HL-60 (cell line): ENCODE data around the gene NUP155.
A peak's percentile ranks its signal among the peaks of the same experiment; 100 is the strongest.

Experiments
- DNase-seq, 2 experiments: peaks; one replicate each; pipeline ENCODE4 v3.0.0-alpha.2; 2010 to 2020; ENCODE audit warnings: low read depth in 1 of 2, low spot score in 1 of 2
- H3K27ac ChIP-seq: fragments of 250-450 bp; sonication (Bioruptor Pico); replicated peaks from 2 replicates; pipeline ENCODE4 v1.5.1; 2020; ENCODE audit warnings: mild to moderate bottlenecking, moderate library complexity
- H3K27me3 ChIP-seq: fragments of 250-450 bp; sonication (Bioruptor Pico); 2 replicates; pipeline ENCODE4 v1.5.1; 2021; ENCODE audit warnings: mild to moderate bottlenecking, moderate library complexity; ENCODE audit not compliant: insufficient read depth, poor library complexity, severe bottlenecking
- H3K4me3 ChIP-seq: replicated peaks from 2 replicates; pipeline ENCODE4 v1.5.1; 2011; ENCODE audit warnings: mild to moderate bottlenecking, control low read depth, low read length; ENCODE audit not compliant: insufficient read depth
- GABPA ChIP-seq: IDR thresholded peaks from 2 replicates; pipeline ENCODE4 v1.6.1; 2012; ENCODE audit warnings: low read depth
- POLR2AphosphoS5 ChIP-seq: IDR thresholded peaks from 2 replicates; pipeline ENCODE4 v1.6.1; 2012; ENCODE audit warnings: low read depth
- SPI1 ChIP-seq: IDR thresholded peaks from 2 replicates; pipeline ENCODE4 v1.6.1; 2012; ENCODE audit warnings: low read depth, mild to moderate bottlenecking, borderline replicate concordance
- TF ChIP-seq, protein P1 (sequence below): IDR thresholded peaks from 2 replicates; pipeline ENCODE4 v1.6.1; 2012; ENCODE audit warnings: low read depth; ENCODE audit not compliant: insufficient replicate concordance
- TF ChIP-seq, protein P2 (sequence below): IDR thresholded peaks from one replicate; pipeline ENCODE4 v1.5.1; 2011; ENCODE audit warnings: low read length, control low read depth, inconsistent platforms; ENCODE audit not compliant: insufficient read depth

Gene NUP155

DNA sequence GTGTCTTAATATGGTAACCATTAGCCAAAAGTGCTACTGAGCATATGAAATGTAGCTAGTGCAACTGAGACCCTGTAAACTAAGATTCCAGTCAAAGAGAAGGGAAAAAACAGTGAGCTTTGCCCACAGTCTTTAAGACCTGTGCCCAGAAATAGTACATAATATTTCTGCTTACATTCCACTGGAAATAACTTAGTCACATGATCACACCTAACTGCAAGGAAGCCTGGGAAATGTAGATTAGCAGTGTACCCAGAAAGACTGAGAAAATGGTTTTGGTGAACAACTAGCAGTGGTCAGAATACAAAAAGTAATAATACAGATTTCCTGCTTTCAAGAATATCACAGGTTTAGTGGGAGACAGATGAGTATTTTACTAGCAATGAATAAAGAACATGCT, 119.2 kb downstream of the NUP155 start:
- no peak for DNase-seq
- Histone ChIP-seq H3K27me3 (no peaks in the 10 kb centered on the region), H3K4me3 (no peak overlapping the region), H3K27ac (no peak overlapping the region)
- TF ChIP-seq POLR2AphosphoS5: no peak
- TF ChIP-seq SPI1: no peak
- TF ChIP-seq, protein P1, sequence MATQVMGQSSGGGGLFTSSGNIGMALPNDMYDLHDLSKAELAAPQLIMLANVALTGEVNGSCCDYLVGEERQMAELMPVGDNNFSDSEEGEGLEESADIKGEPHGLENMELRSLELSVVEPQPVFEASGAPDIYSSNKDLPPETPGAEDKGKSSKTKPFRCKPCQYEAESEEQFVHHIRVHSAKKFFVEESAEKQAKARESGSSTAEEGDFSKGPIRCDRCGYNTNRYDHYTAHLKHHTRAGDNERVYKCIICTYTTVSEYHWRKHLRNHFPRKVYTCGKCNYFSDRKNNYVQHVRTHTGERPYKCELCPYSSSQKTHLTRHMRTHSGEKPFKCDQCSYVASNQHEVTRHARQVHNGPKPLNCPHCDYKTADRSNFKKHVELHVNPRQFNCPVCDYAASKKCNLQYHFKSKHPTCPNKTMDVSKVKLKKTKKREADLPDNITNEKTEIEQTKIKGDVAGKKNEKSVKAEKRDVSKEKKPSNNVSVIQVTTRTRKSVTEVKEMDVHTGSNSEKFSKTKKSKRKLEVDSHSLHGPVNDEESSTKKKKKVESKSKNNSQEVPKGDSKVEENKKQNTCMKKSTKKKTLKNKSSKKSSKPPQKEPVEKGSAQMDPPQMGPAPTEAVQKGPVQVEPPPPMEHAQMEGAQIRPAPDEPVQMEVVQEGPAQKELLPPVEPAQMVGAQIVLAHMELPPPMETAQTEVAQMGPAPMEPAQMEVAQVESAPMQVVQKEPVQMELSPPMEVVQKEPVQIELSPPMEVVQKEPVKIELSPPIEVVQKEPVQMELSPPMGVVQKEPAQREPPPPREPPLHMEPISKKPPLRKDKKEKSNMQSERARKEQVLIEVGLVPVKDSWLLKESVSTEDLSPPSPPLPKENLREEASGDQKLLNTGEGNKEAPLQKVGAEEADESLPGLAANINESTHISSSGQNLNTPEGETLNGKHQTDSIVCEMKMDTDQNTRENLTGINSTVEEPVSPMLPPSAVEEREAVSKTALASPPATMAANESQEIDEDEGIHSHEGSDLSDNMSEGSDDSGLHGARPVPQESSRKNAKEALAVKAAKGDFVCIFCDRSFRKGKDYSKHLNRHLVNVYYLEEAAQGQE: no peak
- TF ChIP-seq, protein P2, sequence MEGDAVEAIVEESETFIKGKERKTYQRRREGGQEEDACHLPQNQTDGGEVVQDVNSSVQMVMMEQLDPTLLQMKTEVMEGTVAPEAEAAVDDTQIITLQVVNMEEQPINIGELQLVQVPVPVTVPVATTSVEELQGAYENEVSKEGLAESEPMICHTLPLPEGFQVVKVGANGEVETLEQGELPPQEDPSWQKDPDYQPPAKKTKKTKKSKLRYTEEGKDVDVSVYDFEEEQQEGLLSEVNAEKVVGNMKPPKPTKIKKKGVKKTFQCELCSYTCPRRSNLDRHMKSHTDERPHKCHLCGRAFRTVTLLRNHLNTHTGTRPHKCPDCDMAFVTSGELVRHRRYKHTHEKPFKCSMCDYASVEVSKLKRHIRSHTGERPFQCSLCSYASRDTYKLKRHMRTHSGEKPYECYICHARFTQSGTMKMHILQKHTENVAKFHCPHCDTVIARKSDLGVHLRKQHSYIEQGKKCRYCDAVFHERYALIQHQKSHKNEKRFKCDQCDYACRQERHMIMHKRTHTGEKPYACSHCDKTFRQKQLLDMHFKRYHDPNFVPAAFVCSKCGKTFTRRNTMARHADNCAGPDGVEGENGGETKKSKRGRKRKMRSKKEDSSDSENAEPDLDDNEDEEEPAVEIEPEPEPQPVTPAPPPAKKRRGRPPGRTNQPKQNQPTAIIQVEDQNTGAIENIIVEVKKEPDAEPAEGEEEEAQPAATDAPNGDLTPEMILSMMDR: no peak
- no peak for TF ChIP-seq GABPA

DNA sequence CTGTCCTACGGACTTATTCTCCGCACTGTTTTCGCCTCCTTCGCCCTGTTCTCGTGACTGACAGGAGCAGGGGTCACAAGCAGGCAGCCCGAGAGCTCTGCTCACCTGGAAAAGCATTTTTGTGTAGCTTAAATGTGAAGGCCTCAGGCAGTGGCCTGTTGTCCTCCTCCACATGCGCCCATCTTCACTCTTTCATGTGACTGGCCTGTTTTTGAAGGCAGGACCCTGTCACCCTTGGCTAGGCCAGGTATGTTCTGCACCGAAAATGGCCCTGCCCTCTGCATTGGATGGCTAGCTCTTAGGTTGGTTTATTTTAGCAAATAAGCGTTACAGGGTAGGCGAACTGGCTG, 121.1 kb downstream of the NUP155 start:
- TF ChIP-seq, protein P2: no peak
- no peak for TF ChIP-seq SPI1
- TF ChIP-seq, protein P1: no peak
- H3K4me3 ChIP-seq: peak overlapping the region; percentile 58

DNA sequence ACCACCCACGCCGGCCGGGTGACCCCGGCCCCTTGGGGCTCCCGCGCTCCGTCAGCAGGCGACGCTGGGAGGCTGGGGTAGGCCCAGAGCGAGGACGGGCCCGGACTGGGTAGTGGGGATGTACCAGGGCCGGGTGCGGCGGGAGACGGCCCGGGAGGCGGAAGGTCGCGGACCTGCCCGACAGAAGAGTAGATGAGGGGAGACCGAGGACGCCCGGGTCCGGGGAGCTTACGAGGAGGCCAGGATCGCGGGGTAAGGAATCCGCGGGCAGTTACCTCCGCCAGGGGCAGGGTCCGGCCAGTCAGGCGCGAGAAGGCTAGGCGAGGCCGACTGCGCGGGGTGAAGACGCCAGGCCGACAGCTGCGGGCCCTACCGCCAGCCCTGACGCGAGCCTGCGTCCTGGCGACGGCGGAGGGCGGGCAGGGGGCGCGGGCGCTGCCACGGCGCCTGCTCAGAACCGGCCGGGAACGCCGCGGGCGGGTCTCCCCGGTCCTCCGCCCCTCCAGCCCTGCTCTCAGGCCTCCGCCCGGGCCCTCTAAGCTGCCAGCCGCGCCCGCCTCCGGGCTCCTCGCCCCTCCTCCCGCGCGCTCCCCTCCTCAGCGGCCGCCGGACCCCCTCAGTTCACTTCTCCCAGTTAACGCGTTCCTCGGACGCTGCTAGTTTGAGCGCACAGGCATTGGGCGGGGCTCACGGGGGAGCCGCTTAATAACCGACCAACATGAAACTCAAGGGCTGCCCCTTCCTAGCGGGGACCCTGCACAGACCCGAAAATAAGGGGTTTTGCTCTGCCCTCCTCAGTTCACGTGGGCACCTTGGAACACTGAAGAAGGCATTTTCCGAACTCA, 121.7 kb downstream of the NUP155 start, which contains the start of gene CPLANE1:
TSS of gene CPLANE1 (minus strand) at position 407 of the 845 bp plus-strand sequence. CDS start 1,678 bp downstream, outside the sequence.
- DNase-seq: peak; percentile 8 to 42
- Histone ChIP-seq H3K27me3 (no peaks in the 10 kb centered on the region), H3K27ac (peak within 1 kb of the TSS; percentile 50), H3K4me3 (peak within 1 kb of the TSS; percentile 58)
- TF ChIP-seq, protein P2: no peak
- TF ChIP-seq GABPA (no peak), POLR2AphosphoS5 (no peak), SPI1 (no peak)
- TF ChIP-seq, protein P1: no peak

More for the DNA sequence above, 121.1 kb downstream of the NUP155 start:
- DNase-seq: no peak
- no peaks in the 10 kb centered on the region for H3K27me3 ChIP-seq
- no peak overlapping the region for H3K27ac ChIP-seq
